Cerebellar cortex (tissue), 1 donor: ENCODE measurements around the gene CDC42BPA.
A peak's percentile ranks its signal among the peaks of the same experiment; 100 is the strongest.
"Not testable (repeated sequence)": the region's sequence is repeated elsewhere in the genome, so short reads cannot be mapped to it uniquely, and the experiment has no call there.

ENCODE experiments used
- DNase-seq: peaks from one replicate; pipeline ENCODE4 v3.0.0-alpha.2; 2015; ENCODE audit warnings: low spot score

The CDC42BPA gene

DNA sequence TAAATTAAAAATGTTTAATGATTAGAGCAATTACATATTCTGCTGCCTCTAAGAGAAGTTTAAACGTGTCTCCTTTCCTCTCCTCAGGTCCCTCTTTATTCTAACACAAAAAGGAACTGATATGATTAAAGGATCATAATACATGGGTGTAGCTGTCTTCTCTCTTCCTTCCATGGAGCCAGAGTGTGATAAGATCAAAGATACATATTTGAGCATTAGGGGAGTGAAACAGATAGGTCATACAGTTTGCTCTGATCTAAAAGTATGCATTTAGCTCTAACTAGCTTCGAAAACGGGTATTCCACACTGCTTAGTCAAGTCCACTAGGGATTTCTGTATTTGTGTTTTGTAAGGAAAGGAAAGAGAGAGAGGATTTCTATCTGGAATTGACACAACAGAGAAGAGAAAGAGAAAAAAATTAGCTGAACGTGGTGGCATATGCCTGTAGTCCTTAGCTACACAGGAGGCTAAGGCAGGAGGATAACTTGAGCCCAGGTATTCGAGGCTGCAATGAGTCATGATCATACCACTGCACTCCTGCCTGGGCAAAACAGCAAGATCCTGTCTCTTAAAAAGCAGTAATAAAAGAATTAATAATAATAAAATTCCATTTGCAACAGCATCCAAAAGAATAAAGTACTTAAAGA is 63.1 kb downstream of the CDC42BPA start:
- DNase-seq = no peak

DNA sequence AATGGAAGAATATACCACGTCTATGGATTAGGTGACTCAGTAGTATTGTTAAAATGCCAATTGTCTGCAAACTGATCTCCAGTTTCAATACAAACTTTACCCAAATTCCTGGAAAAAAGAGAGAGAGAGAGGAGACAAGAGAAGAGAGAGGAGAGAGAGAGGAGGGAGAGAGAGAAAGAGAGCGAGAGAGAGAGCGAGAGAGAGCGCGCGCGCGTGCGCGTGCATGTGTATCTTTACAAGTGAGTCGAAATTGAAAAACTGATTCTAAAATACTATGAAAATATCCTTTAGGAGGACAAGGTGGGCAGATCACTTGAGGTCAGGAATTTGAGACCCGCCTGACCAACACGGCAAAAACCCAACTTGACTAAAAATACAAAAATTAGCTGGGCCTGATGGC is 65.2 kb downstream of the CDC42BPA start:
- no peak for DNase-seq

DNA sequence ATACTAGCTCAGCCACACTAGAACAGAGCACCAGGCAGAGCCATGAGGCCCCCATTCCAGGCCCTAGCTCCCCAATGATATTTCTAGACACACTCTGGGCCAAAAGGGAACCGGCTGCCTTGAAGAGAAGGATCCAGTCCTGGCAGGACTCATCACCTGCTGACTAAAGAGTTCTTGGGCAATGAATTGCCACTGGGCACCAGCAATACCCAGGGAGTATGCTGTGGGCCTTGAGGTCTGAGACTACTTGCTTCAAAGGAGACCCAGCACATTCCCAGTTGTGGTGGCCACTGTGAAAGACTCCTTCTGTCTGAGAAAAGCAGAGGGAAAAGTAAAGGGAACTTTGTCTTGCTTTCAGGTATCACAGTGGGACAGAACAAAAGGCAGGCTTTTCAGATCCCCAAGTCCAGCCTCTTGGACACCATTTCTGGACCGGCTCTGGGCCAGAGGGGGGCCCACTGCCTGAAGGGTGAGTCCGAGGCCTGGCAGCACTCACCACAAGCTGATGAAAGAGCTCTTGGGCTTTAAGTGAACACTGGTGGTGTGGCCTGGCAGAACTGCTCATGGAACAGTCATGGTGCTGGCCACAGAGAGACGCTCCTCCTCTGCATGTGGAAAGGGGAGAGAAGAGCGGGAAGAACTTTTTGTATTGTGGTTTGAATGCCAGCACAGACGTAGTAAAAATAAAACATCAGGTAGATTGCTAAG is 72.5 kb downstream of the CDC42BPA start:
- no peak for DNase-seq

DNA sequence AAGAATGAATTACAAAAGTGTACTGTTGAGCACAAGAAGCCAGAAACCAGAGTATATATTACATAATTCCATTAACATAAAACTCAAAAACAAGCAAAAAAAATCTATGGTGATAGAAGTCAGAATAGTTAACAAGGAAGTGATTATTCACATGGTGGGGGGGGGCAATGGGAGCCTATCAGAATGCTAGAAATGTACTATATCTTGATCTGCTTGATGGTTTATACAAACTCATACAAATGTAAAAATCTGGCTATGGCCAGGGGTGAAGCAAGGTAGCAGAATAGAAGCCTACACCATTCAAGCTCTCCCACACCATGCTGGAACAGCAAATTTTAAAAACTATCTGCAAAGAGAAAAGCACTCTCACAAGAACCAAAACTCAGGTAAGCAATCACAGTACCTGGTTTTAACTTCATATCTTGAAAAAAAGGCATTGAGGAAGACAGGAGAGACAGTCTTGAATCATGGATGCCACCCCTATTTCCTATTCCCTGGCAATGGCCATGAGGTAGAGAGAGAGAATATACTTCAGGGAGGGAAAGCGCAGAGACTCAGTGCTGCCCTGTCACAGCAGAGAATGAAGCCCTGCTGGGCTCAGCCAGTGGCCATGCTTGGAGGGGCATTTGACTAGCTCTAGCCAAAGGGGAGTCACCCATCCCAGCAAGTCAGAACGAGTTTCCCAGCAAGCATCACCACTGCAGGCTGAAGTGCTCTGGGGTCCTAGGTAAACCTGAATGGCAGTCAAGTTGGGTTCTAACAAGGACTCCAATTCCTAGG is 73.8 kb downstream of the CDC42BPA start:
- DNase-seq = no peak

DNA sequence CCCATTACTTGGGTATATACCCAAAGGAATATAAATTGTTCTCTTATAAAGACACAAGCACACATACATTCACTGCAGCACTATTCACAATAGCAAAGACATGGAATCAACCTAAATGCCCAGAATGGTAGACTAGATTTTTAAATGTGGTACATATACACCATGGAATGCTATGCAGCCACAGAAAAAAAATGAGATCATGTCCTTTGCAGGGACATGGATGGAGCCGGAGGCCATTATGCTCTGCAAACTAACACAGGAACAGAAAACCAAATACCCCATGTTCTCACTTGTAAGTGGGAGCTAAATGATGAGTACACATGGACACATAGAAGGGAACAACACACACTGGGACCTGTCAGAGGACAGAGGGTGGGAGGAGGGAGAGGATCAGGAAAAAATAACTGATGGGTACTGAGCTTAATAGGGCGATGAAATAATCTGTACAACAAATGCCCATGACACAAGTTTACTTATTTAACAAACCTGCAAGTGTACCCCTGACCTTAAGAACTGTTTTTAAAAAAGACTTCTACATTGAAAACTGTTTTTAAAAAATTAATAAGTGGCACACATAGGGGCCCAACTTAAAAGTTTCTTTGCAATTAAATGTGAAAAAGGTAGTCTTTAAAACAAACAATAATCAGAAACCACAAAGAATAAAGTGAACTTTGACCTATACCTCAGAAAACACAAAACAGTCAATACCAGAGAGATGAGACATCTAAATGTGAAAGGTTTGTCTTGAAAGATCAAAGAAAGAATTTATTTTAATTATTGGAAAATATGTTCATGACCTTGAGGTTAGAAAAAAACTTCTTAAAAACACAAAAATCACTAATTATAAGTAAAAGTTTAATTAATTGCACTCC is 75.2 kb downstream of the CDC42BPA start:
- DNase-seq = no peak

DNA sequence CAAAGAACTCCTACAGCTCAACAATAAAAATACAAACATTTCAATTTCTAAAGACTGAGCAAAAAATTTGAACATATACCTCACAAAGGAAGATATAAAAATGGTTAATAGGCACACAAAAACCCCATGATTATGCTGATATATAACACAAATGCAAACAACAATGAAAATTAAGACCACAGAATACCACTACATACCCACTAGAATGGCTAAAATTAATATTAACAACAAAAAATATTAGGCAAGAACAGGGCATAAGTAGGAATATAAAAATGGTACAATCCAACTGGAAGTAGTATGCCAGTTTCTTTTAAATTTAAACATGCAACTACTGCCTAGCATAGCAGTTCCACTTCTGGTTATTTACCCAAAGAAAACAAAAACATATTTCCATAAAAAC is 77.3 kb downstream of the CDC42BPA start:
- DNase-seq = no peak

DNA sequence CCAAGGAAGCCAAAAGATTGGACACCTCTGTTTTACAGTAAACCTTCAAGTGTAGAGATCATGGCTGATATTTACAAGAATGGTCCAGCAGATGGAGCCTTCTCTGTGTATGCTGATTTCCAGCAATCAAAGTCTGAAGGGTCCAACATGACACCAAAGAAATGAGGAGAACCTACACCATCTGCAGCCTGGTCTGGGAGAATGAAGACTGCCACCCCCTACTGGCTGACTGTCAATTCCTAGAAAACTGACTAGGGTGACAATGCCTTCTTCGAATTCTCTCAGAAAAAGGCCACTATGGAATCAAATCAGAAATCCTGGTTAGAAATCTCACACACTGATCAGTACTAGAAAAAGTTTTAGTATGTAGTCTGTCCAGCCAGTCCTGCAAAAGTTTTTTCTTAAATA is 83.3 kb downstream of the CDC42BPA start:
- DNase-seq = peak; percentile 65

DNA sequence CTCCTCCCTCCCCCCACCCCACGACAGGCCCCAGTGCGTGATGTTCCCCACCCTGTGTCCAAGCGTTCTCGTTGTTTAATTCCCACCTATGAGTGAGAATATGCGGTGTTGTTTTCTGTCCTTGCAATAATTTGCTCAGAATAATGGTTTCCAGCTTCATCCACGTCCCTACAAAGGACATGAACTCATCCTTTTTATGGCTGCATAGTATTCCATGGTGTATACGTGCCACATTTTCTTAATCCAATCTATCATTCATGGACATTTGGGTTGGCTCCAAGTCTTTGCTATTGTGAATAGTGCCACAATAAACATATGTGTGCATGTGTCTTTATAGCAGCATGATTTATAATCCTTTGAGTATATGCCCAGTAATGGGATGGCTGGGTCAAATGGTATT is 87.2 kb downstream of the CDC42BPA start:
- DNase-seq = not testable (repeated sequence)

DNA sequence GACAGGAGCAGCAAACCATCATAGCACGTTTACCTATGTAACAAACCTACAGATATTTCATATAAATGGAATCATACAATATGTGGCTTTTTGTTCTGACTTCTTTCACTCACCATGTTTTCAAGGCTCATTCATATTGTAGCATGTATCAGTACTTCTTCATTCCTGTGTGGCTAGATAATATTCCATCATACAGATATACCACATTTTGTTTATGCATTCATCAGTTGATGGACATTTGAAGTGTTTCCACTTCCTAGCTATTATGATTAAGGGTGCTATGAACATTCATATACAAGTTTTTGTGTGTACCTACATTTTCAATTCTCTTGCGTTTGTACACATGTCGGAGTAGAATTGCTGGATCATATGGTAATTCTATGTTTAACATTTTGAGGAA is 90.1 kb downstream of the CDC42BPA start:
- DNase-seq = no peak

DNA sequence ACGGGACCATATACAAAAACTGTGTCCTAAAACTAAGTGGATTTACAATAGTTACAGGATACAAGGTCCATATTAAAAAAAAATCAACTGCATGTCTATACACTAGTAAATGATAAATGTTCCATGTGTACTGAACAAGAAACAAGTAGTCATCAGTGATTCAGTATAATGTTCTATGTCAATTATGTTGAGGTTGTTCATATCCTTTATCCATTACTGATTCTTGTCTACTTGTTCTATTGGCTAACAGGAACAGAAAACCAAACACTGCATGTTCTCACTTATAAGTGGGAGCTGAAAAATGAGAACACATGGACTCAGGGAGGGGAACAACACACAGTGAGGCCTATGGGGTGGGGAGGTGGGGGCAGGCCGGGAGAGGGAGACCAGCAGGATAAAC is 90.5 kb downstream of the CDC42BPA start:
- no peak for DNase-seq

DNA sequence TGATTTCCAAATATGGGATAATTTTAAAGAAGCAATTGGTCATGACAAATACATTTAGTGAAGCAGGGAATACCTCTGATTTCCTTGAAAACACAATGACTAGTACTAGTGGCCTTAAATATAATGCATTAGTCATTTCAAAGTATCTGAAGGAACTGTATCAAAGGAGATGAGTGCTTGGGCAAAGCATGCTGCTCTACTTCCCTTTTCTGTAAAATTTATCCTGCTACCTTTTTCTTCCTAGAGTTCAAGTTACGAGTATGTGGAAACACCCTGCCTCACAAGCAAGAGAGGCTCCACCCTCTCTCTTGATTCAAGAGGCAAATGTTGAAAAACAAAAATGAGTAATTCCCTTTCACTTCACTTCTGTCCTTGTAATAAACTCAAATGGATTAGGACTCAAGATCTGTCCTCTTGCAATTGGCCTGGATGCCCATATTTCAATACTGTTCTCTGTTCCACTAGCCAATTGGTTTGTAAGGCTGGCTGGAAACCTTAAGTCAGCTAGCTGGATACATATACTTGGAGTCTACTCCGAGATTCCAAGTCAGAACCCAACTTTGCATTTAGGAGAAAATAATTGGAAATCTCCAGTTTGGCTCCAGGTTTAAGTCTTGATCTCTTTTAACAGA is 92.5 kb downstream of the CDC42BPA start:
- DNase-seq = no peak

DNA sequence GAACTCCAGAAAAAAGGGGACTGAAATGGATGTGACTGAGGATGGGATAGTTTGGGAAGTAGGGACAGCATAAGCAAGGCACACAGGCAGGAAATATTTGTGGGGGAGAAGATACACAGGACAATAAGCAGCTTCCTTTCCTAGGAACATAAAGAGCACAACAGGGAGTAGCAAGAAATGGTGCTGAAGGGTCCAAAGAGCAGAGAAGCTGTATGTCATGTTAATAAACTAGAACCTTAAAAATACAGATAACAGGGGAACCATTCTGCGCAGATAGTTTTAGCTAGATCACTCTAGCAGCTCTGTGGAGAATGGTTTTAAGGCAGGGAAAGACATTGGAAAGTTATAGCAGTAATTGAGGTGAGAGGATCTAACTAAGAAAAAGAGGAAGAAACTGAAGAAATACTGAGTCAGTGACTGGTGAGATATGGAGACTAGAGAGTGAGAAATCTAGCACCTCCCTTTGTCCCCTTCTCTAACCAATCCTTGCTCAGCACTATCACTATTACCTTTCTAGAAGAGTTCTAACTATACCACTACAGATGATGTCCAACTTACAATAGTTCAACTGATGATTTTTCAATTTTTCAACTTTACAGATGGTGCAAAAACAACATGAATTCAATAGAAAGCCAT is 95.0 kb downstream of the CDC42BPA start:
- no peak for DNase-seq

DNA sequence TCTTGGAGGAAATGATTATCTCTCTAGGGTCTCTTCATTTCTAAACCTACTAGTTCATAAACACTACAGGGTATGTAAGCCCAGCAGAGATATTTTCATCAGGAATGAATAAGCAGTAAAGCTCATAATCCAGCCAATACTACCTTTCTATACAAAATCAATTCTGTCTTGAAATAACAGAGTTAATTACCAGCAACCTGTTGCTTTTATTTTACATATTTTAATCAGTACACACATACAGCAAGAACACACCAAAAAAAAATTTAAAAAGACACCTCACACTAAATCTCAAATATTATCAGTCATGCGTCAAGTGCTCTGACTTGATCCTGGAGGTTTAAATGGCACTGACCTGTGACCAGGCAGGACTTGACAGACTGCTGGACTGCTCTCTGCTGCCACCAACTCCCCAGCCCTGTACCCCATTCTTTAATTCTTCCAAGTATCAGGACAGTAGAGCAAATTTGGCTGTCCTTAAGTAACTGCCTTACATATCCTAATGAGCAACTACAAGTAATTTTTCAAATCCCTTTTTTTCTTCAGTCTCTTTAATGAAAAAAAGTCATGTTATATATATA is 98.5 kb downstream of the CDC42BPA start:
- no peak for DNase-seq

DNA sequence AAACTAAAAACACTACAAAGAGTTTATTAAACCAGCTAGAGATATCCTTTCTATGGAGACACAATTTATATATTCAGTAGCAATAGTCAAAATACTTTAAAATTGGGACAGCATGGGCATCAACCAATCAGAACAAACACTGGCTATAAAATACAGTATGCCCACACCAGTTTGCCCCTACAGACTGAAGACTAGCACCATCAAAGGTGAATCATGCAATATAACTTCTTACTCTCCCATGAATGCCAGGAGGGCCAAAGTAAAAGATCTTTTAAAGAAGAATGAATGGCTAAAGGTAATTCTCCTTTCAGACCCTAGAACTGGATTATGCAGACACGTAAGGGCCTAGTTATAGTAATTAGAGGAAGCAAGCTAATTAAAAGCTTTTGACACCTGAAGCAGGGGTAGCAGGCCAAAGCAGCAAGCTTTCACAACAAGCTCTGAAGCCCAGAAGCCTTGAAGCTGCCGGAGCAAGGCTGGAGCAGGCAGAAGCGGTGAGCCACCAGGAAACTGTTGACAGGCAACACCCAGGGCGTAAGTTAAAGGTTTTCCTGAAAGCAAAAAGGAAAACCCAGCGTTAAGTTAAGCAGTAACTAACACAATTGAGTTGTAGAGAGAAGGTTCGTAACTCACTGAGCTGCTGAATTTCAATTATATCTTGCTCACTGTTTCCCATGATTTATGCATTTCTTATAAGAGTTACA is 99.3 kb downstream of the CDC42BPA start:
- DNase-seq = no peak

DNA sequence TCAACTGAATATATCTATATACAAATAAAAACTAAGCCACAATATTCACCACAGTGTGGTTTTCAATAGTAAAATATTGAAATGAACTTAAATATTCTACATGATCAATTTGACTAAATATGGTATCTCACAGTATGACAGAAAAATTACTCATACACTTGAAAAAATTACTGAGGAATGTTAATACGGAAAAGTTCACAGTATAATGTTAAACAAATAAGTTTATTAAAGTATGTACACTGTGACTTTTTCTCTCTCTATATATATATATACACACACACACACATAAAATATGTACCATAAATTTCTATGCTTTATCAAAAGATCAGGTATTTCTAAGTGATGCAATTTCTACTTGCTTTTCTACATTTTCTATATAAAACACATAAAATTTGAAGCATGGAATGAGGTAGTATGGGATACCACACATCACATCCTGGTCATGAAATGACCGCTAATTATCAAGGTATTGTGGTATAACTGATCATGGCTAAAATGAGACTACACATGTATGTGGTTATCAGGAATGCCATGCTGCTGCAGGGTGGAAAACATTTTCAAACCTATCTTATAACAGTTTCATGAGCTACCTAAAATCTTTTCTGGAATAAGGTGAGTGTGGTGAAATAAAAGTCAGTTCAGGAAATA is 102.3 kb downstream of the CDC42BPA start:
- no peak for DNase-seq

DNA sequence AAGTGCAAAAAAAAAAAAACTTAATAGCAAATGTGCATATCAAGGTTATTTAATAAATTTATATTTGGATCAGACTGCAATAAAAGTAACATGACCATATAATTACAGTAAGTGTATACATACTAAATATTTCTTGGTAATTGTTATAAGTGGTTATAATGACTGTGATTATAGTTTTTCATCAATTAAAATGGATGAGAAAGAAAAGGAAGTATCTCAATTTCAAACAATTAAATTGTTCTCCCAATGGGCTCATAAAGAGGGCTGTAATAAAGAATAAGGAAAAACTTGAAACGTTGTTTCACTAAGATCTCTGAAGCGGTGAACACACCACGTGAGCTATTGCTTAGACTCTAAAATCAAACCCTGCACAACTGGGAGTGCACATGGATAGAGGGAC is 104.1 kb downstream of the CDC42BPA start:
- no peak for DNase-seq

DNA sequence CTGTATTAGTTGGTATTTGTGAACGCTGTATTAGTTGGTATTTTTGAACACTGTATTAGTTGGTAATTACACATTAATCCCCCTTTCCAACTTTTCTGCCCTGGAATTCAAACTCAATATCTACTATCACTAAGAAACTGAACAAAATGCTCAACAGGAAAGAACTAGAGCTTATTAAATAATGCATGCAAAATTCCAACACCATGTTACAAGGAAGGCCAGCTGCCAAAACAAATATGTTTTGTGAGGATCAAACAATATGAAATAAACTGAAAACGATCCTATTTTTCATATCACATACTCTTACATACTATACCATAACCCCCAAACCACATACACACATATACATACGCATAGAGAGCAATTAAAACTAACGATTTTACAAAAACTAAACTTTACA is 104.9 kb downstream of the CDC42BPA start:
- no peak for DNase-seq

DNA sequence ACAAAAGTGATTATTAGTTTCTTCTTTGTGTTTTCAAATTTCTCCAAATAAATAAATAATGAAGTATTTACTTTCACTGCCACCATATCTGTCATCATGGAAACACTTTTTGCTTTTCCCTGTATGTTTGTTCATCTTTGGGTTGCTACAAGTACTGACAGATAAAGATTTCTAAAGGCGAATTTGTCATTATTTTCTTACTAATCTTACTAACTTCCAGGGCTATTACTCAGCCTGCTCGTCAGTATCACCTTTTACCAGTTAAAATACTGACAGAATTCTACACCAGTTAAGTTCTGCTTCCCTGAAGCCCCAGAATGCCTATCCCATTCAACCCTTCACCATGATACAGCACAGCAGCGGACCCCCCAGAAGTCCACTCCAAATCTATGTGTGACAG is 106.1 kb downstream of the CDC42BPA start:
- DNase-seq = no peak

DNA sequence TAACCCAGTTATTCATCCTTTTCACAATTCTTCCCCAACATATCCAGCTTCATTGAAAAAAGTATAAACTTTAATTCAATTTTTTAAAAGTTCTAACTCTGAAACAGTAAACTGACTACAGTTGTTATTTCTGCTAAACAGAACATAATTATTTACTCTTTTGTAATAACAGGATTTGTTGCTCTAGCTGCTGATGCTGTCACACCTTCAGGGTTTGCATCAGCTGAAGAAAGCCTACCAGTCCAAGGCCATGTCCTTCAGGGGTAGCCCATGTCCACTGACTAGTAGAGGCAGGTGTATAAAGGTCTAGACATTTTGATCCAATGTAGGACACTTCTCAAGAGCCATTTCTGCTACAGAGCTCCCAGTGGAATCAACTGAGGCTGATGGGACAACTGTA is 107.7 kb downstream of the CDC42BPA start:
- no peak for DNase-seq

DNA sequence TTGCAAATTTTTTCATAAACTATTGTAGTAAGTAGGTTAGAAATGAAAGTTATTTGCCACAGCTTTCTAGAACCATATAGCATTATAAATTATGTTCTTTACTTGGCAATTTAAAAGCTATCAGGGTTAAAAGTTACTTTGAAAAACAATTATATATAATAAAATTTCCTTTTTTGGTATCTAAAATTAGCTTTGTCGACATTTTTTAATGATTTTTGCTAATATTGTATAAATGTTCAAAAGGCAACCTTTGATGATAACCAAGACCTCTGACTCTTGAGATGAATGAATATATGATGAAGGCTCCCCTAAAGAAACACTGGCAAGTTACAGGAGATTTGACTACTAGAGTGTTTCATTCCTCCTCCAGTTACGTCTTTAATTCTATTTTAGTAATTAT is 121.2 kb downstream of the CDC42BPA start:
- DNase-seq = no peak
